Measurements from ENCODE around the gene TBC1D22A. TPM values are rescaled to one million over a fixed set of nuclear protein-coding genes. Genes with fewer than 3 reads are reported as not detected.

The TBC1D22A gene
- total and polyA plus RNA-seq, 7 experiments from 2014 or later = 18.6 to 50.1 (median 39.3) TPM

GRCh38 chr22:46933040-46933930, 170.8 kb downstream of the TBC1D22A start:
- Histone ChIP-seq H3K27ac (ENCODE audit: low read depth, low read length) (no peak overlapping the region), H3K36me3 (ENCODE audit: control insufficient read depth in 2 of 3, insufficient read depth in 3 of 3, low read length in 3 of 3) (peaks cover 0 to 13% (median 0%) of the 10 kb centered on the region in 3 experiments), H3K27me3 (ENCODE audit: control insufficient read depth in 2 of 2, insufficient read depth in 2 of 2, low read length in 2 of 2) (no peaks in the 10 kb centered on the region), H3K9me3 (ENCODE audit: control insufficient read depth in 2 of 3, low read length in 3 of 3) (no peaks in the 10 kb centered on the region), H3K4me3 (ENCODE audit: low read length) (no peak overlapping the region), H3K4me1 (ENCODE audit: control insufficient read depth in 2 of 2, insufficient read depth in 2 of 2, low read length in 2 of 2) (no peaks in the 10 kb centered on the region)
- H3K4me1 Mint-ChIP-seq = peaks cover 17 to 26% (median 20%) of the 10 kb centered on the region in 7 donors
- peaks cover 0 to 44% (median 15%) of the 10 kb centered on the region in 5 donors for H3K36me3 Mint-ChIP-seq
- H3K4me3 Mint-ChIP-seq = no peak overlapping the region
- intact Hi-C loops (cut with micrococcal nuclease) = no loop called here
- ATAC-seq (peak; percentile 31), DNase-seq (no peak)
- H3K27me3 Mint-ChIP-seq = no peaks in the 10 kb centered on the region
- H3K27ac Mint-ChIP-seq = peak overlapping the region in 1 of 9 donors; percentile 58
- POLR2A ChIA-PET = no interaction called here
- no peaks in the 10 kb centered on the region for H3K9me3 Mint-ChIP-seq
- CTCF ChIA-PET = no interaction called here

GRCh38 chr22:46934172-46934745, 171.8 kb downstream of the TBC1D22A start:
- H3K4me1 ChIP-seq (ENCODE audit: control insufficient read depth in 2 of 2, insufficient read depth in 2 of 2, low read length in 2 of 2) = no peaks in the 10 kb centered on the region
- H3K4me3 Mint-ChIP-seq = no peak overlapping the region
- no peaks in the 10 kb centered on the region for H3K27me3 ChIP-seq (ENCODE audit: control insufficient read depth in 2 of 2, insufficient read depth in 2 of 2, low read length in 2 of 2)
- H3K9me3 Mint-ChIP-seq = no peaks in the 10 kb centered on the region
- no peaks in the 10 kb centered on the region for H3K27me3 Mint-ChIP-seq
- no peak overlapping the region for H3K27ac ChIP-seq (ENCODE audit: low read depth, low read length)
- ATAC-seq = no peak
- peak overlapping the region in 1 of 9 donors; percentile 48 for H3K27ac Mint-ChIP-seq
- DNase-seq = no peak
- H3K9me3 ChIP-seq (ENCODE audit: control insufficient read depth in 2 of 3, low read length in 3 of 3) = no peaks in the 10 kb centered on the region
- POLR2A ChIA-PET = no interaction called here
- intact Hi-C loops (cut with micrococcal nuclease) = no loop called here
- peaks cover 0 to 36% (median 14%) of the 10 kb centered on the region in 5 donors for H3K36me3 Mint-ChIP-seq
- H3K4me3 ChIP-seq (ENCODE audit: low read length) = no peak overlapping the region
- H3K36me3 ChIP-seq (ENCODE audit: control insufficient read depth in 2 of 3, insufficient read depth in 3 of 3, low read length in 3 of 3) = peaks cover 0 to 13% (median 0%) of the 10 kb centered on the region in 3 experiments
- H3K4me1 Mint-ChIP-seq = peaks cover 17 to 25% (median 20%) of the 10 kb centered on the region in 7 donors
- CTCF ChIA-PET = no interaction called here

- H3K27me3 ChIP-seq (ENCODE audit: control insufficient read depth in 2 of 2, insufficient read depth in 2 of 2, low read length in 2 of 2) = no peaks in the 10 kb centered on the region
- ATAC-seq (peak; percentile 49), DNase-seq (no peak)
- H3K9me3 ChIP-seq (ENCODE audit: control insufficient read depth in 2 of 3, low read length in 3 of 3) = no peaks in the 10 kb centered on the region
- peaks cover 0 to 13% (median 0%) of the 10 kb centered on the region in 3 experiments for H3K36me3 ChIP-seq (ENCODE audit: control insufficient read depth in 2 of 3, insufficient read depth in 3 of 3, low read length in 3 of 3)
- Mint-ChIP-seq H3K36me3 (peaks cover 0 to 40% (median 11%) of the 10 kb centered on the region in 5 donors), H3K27ac (peak overlapping the region in 2 of 9 donors; percentile 48 to 85), H3K4me3 (no peak overlapping the region), H3K9me3 (no peaks in the 10 kb centered on the region), H3K27me3 (no peaks in the 10 kb centered on the region), H3K4me1 (peaks cover 17 to 31% (median 24%) of the 10 kb centered on the region in 7 donors)
- ChIA-PET CTCF (no interaction called here), POLR2A (no interaction called here)
- H3K4me3 ChIP-seq (ENCODE audit: low read length) = no peak overlapping the region
- H3K4me1 ChIP-seq (ENCODE audit: control insufficient read depth in 2 of 2, insufficient read depth in 2 of 2, low read length in 2 of 2) = no peaks in the 10 kb centered on the region
- H3K27ac ChIP-seq (ENCODE audit: low read depth, low read length) = no peak overlapping the region
- intact Hi-C loops (cut with micrococcal nuclease) = no loop called here
These were observed 172.5 kb downstream of the TBC1D22A start for GRCh38 chr22:46934746-46935491.

- Mint-ChIP-seq H3K36me3 (peaks cover 0 to 35% (median 8%) of the 10 kb centered on the region in 5 donors), H3K9me3 (no peaks in the 10 kb centered on the region), H3K27ac (peak overlapping the region in 3 of 9 donors; percentile 9 to 85 (median 38)), H3K27me3 (no peaks in the 10 kb centered on the region), H3K4me1 (peaks cover 17 to 31% (median 22%) of the 10 kb centered on the region in 7 donors), H3K4me3 (no peak overlapping the region)
- peaks cover 0 to 13% (median 0%) of the 10 kb centered on the region in 3 experiments for H3K36me3 ChIP-seq (ENCODE audit: control insufficient read depth in 2 of 3, insufficient read depth in 3 of 3, low read length in 3 of 3)
- ChIA-PET POLR2A (no interaction called here), CTCF (no interaction called here)
- DNase-seq (no peak), ATAC-seq (peak; percentile 34)
- no peaks in the 10 kb centered on the region for H3K4me1 ChIP-seq (ENCODE audit: control insufficient read depth in 2 of 2, insufficient read depth in 2 of 2, low read length in 2 of 2)
- no peak overlapping the region for H3K4me3 ChIP-seq (ENCODE audit: low read length)
- no peak overlapping the region for H3K27ac ChIP-seq (ENCODE audit: low read depth, low read length)
- no peaks in the 10 kb centered on the region for H3K27me3 ChIP-seq (ENCODE audit: control insufficient read depth in 2 of 2, insufficient read depth in 2 of 2, low read length in 2 of 2)
- H3K9me3 ChIP-seq (ENCODE audit: control insufficient read depth in 2 of 3, low read length in 3 of 3) = no peaks in the 10 kb centered on the region
- intact Hi-C loops (cut with micrococcal nuclease) = no loop called here
These were observed 173.3 kb downstream of the TBC1D22A start for GRCh38 chr22:46935506-46936377.

GRCh38 chr22:46936378-46936903, 174.0 kb downstream of the TBC1D22A start:
- POLR2A ChIA-PET = no interaction called here
- Histone ChIP-seq H3K4me1 (ENCODE audit: control insufficient read depth in 2 of 2, insufficient read depth in 2 of 2, low read length in 2 of 2) (no peaks in the 10 kb centered on the region), H3K9me3 (ENCODE audit: control insufficient read depth in 2 of 3, low read length in 3 of 3) (no peaks in the 10 kb centered on the region), H3K4me3 (ENCODE audit: low read length) (no peak overlapping the region), H3K27ac (ENCODE audit: low read depth, low read length) (no peak overlapping the region), H3K27me3 (ENCODE audit: control insufficient read depth in 2 of 2, insufficient read depth in 2 of 2, low read length in 2 of 2) (no peaks in the 10 kb centered on the region), H3K36me3 (ENCODE audit: control insufficient read depth in 2 of 3, insufficient read depth in 3 of 3, low read length in 3 of 3) (peaks cover 0 to 13% (median 0%) of the 10 kb centered on the region in 3 experiments)
- DNase-seq (no peak), ATAC-seq (no peak)
- H3K9me3 Mint-ChIP-seq = no peaks in the 10 kb centered on the region
- H3K4me3 Mint-ChIP-seq = no peak overlapping the region
- H3K27ac Mint-ChIP-seq = peak overlapping the region in 1 of 9 donors; percentile 12
- H3K27me3 Mint-ChIP-seq = no peaks in the 10 kb centered on the region
- H3K4me1 Mint-ChIP-seq = peaks cover 17 to 27% (median 20%) of the 10 kb centered on the region in 7 donors
- CTCF ChIA-PET = no interaction called here
- H3K36me3 Mint-ChIP-seq = peaks cover 0 to 31% (median 6%) of the 10 kb centered on the region in 5 donors
- intact Hi-C loops (cut with micrococcal nuclease) = no loop called here

GRCh38 chr22:46937185-46937584, 174.7 kb downstream of the TBC1D22A start:
- H3K27ac ChIP-seq (ENCODE audit: low read depth, low read length) = no peak overlapping the region

More at GRCh38 chr22:46937185-46937584, 174.7 kb downstream of the TBC1D22A start:
- POLR2A ChIA-PET = no interaction called here
- no peak for DNase-seq
- ATAC-seq = no peak
- H3K27ac Mint-ChIP-seq = peak overlapping the region in 1 of 9 donors; percentile 12
- H3K4me1 Mint-ChIP-seq = peaks cover 13 to 26% (median 20%) of the 10 kb centered on the region in 7 donors
- CTCF ChIA-PET = no interaction called here
- H3K9me3 Mint-ChIP-seq = no peaks in the 10 kb centered on the region
- no peaks in the 10 kb centered on the region for H3K27me3 ChIP-seq (ENCODE audit: control insufficient read depth in 2 of 2, insufficient read depth in 2 of 2, low read length in 2 of 2)
- H3K36me3 ChIP-seq (ENCODE audit: control insufficient read depth in 2 of 3, insufficient read depth in 3 of 3, low read length in 3 of 3) = peaks cover 0 to 13% (median 0%) of the 10 kb centered on the region in 3 experiments
- intact Hi-C loops (cut with micrococcal nuclease) = no loop called here
- no peak overlapping the region for H3K4me3 Mint-ChIP-seq
- H3K36me3 Mint-ChIP-seq = peaks cover 0 to 24% (median 1%) of the 10 kb centered on the region in 5 donors
- H3K27me3 Mint-ChIP-seq = no peaks in the 10 kb centered on the region
- H3K4me3 ChIP-seq (ENCODE audit: low read length) = no peak overlapping the region
- no peaks in the 10 kb centered on the region for H3K9me3 ChIP-seq (ENCODE audit: control insufficient read depth in 2 of 3, low read length in 3 of 3)
- H3K4me1 ChIP-seq (ENCODE audit: control insufficient read depth in 2 of 2, insufficient read depth in 2 of 2, low read length in 2 of 2) = no peaks in the 10 kb centered on the region

All from naive thymus-derived CD4-positive, alpha-beta T cell (primary cell).